HG02798 (cell line): Measurements from ENCODE around the gene OR5H14.
"Not testable (repeated sequence)": the region's sequence is repeated elsewhere in the genome, so short reads cannot be mapped to it uniquely, and the experiment has no call there.

Experiments
- ATAC-seq: cut with Tn5 transposase; IDR thresholded peaks from one replicate; pipeline ENCODE4 v1.9.1; 2021; ENCODE audit warnings: mild to moderate bottlenecking; ENCODE audit not compliant: unreplicated experiment, poor library complexity

OR5H14 gene

DNA sequence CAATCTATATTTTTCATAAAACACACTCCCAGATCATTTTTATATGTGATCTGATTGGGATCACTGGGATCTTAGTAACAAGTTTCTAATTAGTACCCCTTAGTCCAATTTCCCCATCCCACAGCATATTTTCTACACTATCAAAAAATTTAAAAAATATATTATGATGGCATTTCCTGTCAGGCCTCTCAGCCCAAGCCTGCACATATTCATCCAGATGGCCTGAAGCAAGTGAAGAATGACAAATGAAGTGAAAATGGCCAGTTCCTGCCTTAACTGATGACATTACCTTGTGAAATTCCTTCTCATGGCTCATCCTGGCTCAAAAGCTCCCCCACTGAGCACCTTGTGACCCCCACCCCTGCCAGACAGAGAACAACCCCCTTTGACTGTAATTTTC, 43.6 kb downstream of the OR5H14 start:
- not testable (repeated sequence) for ATAC-seq

DNA sequence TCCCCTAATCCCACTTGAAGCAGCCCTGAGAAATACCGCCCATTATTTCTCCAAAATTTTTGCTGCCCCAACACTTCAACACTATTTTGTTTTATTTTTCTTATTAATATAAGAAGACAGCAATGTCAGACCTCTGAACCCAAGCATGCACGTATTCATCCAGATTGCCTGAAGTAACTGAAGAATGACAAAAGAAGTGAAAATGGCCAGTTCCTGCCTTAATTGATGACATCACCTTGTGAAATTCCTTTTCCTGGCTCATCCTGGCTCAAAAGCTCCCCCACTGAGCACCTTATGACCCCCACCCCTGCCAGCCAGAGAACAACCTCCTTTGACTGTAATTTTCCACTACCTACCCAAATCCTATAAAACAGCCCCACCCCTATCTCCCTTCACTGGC, 49.0 kb downstream of the OR5H14 start:
- not testable (repeated sequence) for ATAC-seq

- no peak for ATAC-seq
These were observed 51.7 kb downstream of the OR5H14 start for GRCh38 chr3:98199020-98199419.
